T47D (cell line): Measurements from ENCODE around the gene ROBO4.

ENCODE experiments used
- DNase-seq, 2 experiments: peaks; one replicate each; pipeline versions ENCODE4 v3.0.0 to v3.0.0-alpha.2; 2011 to 2012; ENCODE audit warnings: low read depth in 1 of 2, low spot score in 1 of 2
- JUND ChIP-seq: IDR thresholded peaks from 2 replicates; pipeline ENCODE4 v1.6.1; 2012; ENCODE audit warnings: low read depth
- in situ Hi-C: cut with HindIII; loops from 2 replicates; pipeline ENCODE4 v1.10.0; 2016; ENCODE audit warnings: low sequenced_read_pairs, low pct_unique_long_range_greater_than_20kb

The ROBO4 gene

GRCh38 chr11:124897674-124898262, at the start of gene ROBO4:
Gene ROBO4 (minus strand): TSS chr11:124897865. CDS start chr11:124897795, 70 bp downstream.
- DNase-seq = no peak
- in situ Hi-C loops = no loop called here
- no peak for TF ChIP-seq JUND

DNA sequence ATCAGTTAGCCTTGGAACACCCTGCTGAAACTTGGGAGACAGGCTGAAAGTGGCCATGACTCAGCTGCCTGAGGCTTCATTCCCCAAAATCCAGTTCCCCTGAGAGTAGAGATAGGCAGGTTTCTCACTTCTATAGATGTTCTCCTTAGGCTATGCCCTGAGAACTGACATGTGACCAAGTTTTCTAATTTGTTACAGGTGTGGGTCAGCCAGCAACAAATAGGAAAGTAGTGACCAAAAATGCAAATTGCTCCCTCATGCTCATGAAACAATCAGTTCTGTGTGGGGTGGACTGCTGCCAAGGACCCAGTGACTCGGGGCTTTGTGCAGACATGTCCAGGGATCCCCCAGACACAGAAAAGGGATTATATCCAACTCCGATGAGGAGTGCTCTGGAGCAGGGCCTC, 49.1 kb upstream of the ROBO4 start:
- TF ChIP-seq JUND = no peak
- DNase-seq = no peak
- in situ Hi-C loops = no loop called here

DNA sequence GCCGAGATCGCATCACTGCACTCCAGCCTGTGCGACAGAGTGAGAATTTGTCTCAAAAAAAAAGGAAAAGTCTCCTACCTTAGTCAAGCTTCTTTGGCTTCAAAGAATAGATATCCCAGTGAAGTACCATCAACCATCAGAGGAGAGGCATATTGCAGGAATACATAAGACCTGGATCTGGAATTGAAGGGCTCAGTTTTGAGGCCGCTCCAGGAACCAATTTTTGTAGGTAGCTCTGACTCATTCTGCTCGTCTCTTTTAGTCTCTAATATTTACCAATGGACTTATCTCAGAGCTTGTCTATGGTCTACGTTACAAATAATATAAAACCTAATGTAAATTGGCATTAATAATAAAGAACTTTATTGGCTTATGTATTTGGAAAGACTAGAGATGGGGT, 48.2 kb upstream of the ROBO4 start:
- no peak for DNase-seq
- in situ Hi-C loops = no loop called here
- TF ChIP-seq JUND = no peak

- no peak for DNase-seq
- in situ Hi-C loops = no loop called here
- TF ChIP-seq JUND = no peak
These were observed 46.9 kb upstream of the ROBO4 start for GRCh38 chr11:124944565-124944964.

- in situ Hi-C loops = no loop called here
- TF ChIP-seq JUND = no peak
- no peak for DNase-seq
These were observed 46.1 kb upstream of the ROBO4 start for GRCh38 chr11:124943741-124944140.

- in situ Hi-C loops = no loop called here
- no peak for DNase-seq
- no peak for TF ChIP-seq JUND
These were observed 45.6 kb upstream of the ROBO4 start for GRCh38 chr11:124943254-124943616.

GRCh38 chr11:124942466-124943253, 45.0 kb upstream of the ROBO4 start:
- no peak for TF ChIP-seq JUND
- in situ Hi-C loops = no loop called here

DNA sequence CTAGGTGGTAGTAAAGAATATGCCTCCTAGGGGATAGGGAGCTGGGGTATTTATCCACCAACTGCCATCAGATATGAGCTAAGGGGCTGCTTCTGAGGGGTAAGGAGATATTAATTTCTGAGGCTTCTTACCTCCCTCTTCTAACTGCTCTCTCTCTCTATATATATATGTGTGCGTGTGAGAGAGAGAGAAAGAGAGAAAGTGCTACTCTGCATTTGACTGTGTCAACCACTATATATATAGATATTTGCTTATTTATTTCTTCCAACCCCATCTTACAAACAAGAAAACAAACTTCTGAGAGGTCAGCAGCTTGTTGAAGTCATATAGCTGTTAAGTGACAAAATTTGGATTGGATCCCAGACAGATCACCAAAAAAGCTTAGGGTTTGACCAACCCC, 44.0 kb upstream of the ROBO4 start:
- TF ChIP-seq JUND = no peak
- DNase-seq = no peak
- in situ Hi-C loops = no loop called here

More at GRCh38 chr11:124942466-124943253, 45.0 kb upstream of the ROBO4 start:
- DNase-seq = no peak

- in situ Hi-C loops = no loop called here
- TF ChIP-seq JUND = no peak
- DNase-seq = no peak
These were observed 41.3 kb upstream of the ROBO4 start for GRCh38 chr11:124938970-124939369.

- in situ Hi-C loops = no loop called here
These were observed 40.6 kb upstream of the ROBO4 start for GRCh38 chr11:124938206-124938765.

DNA sequence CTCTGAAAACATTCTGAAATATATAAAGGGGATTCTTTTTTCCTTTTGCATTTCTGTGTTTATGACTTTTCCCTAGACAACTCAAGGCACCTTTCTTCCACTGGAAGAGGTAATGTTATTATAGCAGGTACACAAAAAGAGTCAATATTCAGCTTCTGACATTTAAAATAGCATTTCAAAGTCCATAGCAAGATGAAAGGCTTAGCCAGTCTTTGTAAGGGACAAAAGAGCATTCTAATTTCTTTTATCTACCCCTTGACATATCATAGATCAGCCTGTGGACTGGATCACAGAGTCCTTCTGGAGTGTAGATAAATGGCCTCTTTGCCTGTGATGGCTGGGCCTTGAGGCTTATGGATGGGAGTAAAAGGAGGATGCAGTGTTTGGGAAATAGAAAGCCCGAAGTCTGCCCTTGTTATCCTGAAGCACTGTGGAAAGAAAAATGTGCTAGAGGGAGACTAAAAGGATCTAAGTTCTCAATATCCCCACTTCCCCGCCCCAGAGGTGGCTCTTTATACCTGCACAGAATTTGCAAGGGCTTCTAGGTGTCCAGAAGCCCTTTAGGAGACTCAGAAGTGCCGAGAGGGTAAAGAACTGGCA, 39.8 kb upstream of the ROBO4 start:
- no peak for DNase-seq
- in situ Hi-C loops = no loop called here
- TF ChIP-seq JUND = no peak

More at GRCh38 chr11:124938206-124938765, 40.6 kb upstream of the ROBO4 start:
- TF ChIP-seq JUND = no peak
- DNase-seq = no peak

GRCh38 chr11:124935548-124936514, 38.2 kb upstream of the ROBO4 start, which contains the start of gene HEPACAM:
Gene HEPACAM (minus strand): TSS chr11:124936047. CDS start chr11:124936006, 41 bp downstream.
- TF ChIP-seq JUND = no peak
- no peak for DNase-seq
- in situ Hi-C loops = no loop called here
